Body of pancreas (tissue), 4 donors: ENCODE measurements around the gene ILDR2.

ENCODE experiments used
- CTCF ChIP-seq, 7 experiments: fragments of 450-650 bp in 4 of 7; fragments of 200-600 bp in 3 of 7; sonication (generic) in 3 of 7; IDR thresholded peaks; one replicate each; pipeline ENCODE4 v1.5.1; 2016 to 2019; ENCODE audit warnings: antibody characterized with exemption in 7 of 7
- POLR2A ChIP-seq, 3 donors: fragments of 450-650 bp; IDR thresholded peaks; one replicate each; pipeline ENCODE4 v1.6.1; 2016; ENCODE audit warnings: antibody characterized with exemption in 3 of 3, mild to moderate bottlenecking in 2 of 3

GRCh38 chr1:167002354-167002753 lies 27.0 kb upstream of the ILDR2 start:
- TF ChIP-seq CTCF (IDR thresholded peaks at IDR 0.05) (no peak), POLR2A (IDR thresholded peaks at IDR 0.05) (no peak)
